Epithelial cell of proximal tubule (primary cell): ENCODE measurements around the gene DOCK10. TPM values are rescaled to one million over a fixed set of nuclear protein-coding genes. Genes with fewer than 3 reads are reported as not detected.
"Not testable (repeated sequence)": the region's sequence is repeated elsewhere in the genome, so short reads cannot be mapped to it uniquely, and the experiment has no call there.

Experiments
- DNase-seq: peaks from one replicate; pipeline ENCODE4 v3.0.0-alpha.2; 2011; ENCODE audit warnings: low read depth
- H3K4me3 ChIP-seq: 2 replicates; pipeline ENCODE4 v1.5.1; 2011; ENCODE audit warnings: low read depth, mild to moderate bottlenecking, low read length
- CTCF ChIP-seq: conservative IDR thresholded peaks from 2 replicates; pipeline ENCODE4 v1.5.1; 2012; ENCODE audit warnings: low read depth, mild to moderate bottlenecking, low read length
- total RNA-seq: library from RNA; depleted of rRNA; stranded (reverse); fragments of >200 nt; gene quantifications from 2 replicates; pipeline ENCODE4 v1.2.3, GENCODE V29; 2015

DOCK10 gene
- total RNA-seq, 1 donor from 2014 or later = 2.1 TPM

GRCh38 chr2:224944707-224945547, 97.3 kb downstream of the DOCK10 start:
- DNase-seq = no peak
- TF ChIP-seq CTCF = no peak
- no peak overlapping the region for H3K4me3 ChIP-seq

- not testable (repeated sequence) for DNase-seq, H3K4me3 ChIP-seq
Measured at GRCh38 chr2:224943601-224944041, 98.6 kb downstream of the DOCK10 start.

- TF ChIP-seq CTCF = no peak
- DNase-seq = no peak
- no peak overlapping the region for H3K4me3 ChIP-seq
Measured at GRCh38 chr2:224941960-224942359, 100.3 kb downstream of the DOCK10 start.

- no peak for TF ChIP-seq CTCF
- no peak for DNase-seq
- no peak overlapping the region for H3K4me3 ChIP-seq
Measured at GRCh38 chr2:224940618-224941017, 101.7 kb downstream of the DOCK10 start.

GRCh38 chr2:224938651-224939182, 103.6 kb downstream of the DOCK10 start:
- DNase-seq = no peak
- TF ChIP-seq CTCF = no peak
- H3K4me3 ChIP-seq = no peak overlapping the region

- TF ChIP-seq CTCF = no peak
- H3K4me3 ChIP-seq = no peak overlapping the region
- no peak for DNase-seq
Measured at GRCh38 chr2:224937887-224938286, 104.4 kb downstream of the DOCK10 start.

- DNase-seq = no peak
- H3K4me3 ChIP-seq = no peak overlapping the region
- TF ChIP-seq CTCF = no peak
Measured at GRCh38 chr2:224934526-224935188, 107.6 kb downstream of the DOCK10 start.
